Measurements from ENCODE around the gene CSTPP1.
"Not testable (repeated sequence)": the region's sequence is repeated elsewhere in the genome, so short reads cannot be mapped to it uniquely, and the experiment has no call there.

The CSTPP1 gene

DNA sequence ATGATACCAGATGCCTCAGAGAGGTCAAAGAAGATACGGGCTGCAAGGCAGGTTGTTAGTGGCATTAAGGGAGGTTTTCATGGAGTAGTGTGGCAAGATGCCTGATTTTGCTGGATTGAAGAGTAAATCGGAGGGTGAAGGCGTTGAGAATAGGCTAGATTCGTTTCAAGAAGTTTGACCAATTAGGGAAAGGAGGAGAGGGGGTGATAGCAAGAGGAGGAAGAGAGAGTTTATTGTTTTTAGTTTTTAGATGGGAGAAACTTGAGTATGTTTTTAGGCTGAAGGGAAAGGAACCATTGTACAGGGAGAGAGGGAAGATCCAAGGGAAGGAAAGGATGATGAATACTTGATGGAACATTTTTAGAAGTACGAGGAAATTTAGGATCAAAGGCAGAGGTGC lies 16.5 kb downstream of the CSTPP1 start:
- DNase-seq (ENCODE audit: low read depth) = no peak

DNA sequence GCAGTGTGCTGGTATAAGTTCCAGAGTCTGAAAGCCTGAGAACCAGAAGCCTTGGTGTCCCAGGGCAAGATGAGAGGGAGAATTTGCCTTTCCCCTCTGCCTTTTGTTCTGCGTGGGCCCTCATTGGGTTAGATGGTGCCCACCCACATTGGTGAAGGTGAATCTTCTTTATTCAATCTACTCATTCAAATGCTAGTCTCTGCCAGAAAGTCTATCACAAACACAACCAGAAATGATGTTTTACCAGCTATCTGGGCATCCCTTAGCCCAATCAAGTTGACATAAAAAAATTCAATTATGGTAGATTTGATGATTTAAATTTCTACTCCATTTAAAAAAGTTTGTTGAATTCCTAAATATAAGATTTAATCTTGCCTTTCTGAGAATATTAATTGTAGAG lies 22.2 kb downstream of the CSTPP1 start:
- DNase-seq (ENCODE audit: low read depth) = no peak

DNA sequence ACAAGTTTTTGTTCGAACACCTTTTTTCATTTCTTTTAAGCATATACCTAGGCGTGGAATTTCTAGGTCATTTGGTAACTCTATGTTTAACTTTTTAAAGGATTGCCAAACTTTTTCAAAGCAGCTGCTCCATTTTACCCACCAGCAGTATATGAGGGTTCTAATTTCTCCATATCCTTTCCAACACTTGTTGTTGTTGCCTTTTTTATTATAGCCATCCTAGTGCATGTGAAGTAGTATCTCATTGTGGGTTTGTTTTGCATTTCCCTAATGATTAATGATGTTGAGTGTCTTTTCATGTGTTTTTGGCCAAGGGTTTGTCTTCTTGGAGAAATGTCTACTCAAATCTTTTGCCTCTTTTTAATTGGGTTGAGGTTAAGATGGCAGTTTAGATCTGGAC lies 24.5 kb downstream of the CSTPP1 start:
- no peak for DNase-seq (ENCODE audit: low read depth)

DNA sequence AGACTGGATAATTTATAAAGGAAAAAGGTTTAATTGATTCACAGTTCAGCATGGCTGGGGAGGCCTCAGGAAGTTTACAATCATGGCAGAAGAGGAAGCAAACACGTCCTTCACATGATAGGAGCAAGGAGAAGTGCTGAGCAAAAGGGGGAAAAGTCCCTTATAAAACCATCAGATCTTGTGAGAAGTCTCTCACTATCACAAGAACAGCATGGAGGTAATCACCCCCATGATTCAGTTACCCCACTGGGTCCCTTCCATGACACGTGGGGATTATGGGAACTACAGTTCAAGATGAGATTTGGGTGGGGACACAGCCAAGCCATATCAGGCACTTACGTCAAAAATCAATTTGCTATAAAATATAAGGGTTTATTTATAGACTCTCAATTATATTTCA lies 25.3 kb downstream of the CSTPP1 start:
- DNase-seq (ENCODE audit: low read depth) = not testable (repeated sequence)

DNA sequence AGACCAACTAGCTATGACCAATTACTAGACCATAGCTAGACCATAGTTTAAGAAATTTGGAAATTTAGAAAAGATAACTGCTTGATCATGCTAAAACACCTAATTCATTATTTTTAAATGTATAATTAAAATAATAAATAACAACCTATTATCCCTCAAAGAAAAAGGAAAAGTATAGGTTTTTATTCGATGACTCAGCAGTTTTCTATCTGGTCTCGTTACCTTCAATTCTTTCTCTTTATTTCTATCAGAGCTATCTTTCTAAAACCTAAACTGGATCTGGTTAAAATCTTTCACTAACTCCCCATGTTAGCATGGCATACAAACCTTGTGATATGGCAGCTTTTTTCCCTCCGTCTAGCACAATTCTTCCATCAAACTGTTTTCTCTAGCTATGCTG lies 27.3 kb downstream of the CSTPP1 start:
- DNase-seq (ENCODE audit: low read depth) = no peak

DNA sequence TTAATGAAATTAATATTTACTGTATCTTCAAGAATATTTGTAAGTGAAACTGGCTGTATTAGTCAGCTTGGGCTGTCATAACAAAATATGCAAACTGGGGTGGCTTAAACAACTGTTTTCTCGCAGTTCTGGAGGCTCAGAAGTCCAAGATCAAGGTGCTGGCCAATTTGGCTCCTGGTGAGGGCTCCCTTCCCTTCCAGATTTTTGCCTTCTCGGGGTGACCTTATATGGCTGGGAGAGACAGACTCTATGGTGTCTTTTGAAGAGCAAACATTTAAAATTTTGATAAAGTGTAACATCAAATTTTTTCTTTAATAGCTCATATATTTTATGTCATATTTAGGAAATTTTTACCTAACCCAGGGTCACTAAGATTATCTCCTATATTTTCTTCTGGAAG lies 30.2 kb downstream of the CSTPP1 start:
- no peak for DNase-seq (ENCODE audit: low read depth)

DNA sequence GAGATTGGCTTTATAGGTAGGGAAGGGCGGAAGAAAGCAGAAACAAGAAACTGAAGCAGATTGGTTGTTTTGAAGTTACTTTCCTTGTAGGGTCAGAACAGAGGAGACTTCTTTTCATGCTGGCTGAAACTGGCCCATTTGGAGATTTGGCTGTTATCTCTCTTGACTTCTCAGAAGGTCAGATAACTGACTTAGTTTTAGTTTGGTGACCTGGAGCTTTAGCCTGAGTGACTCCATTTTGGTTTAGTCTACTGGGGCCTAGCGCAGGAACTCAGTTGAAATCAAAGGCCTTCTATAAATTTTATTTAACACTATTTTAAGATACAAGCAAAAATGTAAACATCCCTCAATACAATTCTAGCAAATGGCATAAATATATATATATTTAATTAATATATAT lies 31.4 kb downstream of the CSTPP1 start:
- no peak for DNase-seq (ENCODE audit: low read depth)

DNA sequence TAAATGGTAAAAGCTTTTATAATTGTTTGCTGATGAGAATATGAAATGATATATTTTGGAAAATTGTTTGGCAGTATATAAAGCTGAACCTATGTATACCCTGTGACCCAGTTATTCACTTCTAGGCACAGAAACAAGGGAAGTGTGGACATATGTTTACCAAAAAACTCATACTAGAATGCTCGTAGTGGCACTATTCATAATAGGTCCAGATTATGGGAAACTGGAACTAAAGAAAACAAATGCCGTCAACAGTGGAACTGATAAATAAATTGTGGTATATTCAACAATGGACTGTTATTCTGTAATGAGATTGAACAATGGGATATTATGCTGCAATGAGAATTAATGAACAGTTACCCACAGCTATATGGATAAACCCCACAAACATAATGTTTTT lies 32.8 kb downstream of the CSTPP1 start:
- no peak for DNase-seq (ENCODE audit: low read depth)

DNA sequence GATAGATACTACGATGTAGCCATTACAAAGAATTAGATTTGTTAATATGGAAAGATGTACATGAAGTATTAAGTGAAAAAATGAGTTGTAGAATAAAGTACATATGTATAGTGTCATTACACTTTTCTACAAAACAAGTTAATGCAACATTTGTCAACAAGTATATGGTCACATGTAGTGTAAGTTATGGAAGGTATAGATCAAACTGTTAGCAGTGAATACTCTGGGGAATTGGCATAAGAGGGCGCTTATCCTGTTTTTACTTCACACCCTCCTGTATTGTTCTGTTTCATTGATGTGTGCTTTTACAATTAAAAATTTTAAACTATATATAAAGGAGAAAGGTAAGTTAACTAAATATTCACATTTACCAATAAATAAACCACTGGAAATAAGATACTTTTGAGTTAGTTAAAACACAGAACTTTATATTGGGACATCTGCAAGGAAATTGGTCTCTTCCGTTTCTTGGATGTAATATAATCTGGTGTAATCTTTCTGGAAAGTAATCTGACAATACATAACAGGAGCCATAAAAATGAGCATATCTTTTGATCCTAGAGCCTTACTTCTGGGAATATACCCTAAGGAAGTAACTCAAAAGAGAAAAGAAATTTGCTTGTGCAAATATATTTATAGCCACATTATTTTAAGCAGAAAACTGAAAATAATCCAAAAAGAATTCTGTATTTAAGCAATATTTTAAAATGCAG lies 34.5 kb downstream of the CSTPP1 start:
- no peak for DNase-seq (ENCODE audit: low read depth)

DNA sequence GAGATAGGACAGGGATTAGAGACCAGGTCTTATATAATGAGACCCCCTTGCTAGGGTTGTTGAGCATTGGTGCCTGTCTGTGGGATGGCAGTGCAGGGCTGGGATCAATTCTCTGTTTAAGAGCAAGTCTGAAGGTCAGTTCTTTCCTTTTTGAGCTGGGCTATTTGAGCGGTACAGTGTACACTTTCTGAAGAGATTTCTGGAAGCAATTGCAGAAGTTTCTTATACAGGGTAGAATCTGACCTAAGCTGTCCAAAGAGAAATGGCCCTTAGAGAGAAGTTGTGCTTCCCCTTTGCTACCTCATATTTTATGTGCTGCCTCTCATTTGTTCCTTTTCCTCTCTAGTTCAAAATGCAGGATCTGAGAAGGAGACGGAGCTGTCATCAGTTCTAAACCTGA lies 35.8 kb downstream of the CSTPP1 start:
- no peak for DNase-seq (ENCODE audit: low read depth)

DNA sequence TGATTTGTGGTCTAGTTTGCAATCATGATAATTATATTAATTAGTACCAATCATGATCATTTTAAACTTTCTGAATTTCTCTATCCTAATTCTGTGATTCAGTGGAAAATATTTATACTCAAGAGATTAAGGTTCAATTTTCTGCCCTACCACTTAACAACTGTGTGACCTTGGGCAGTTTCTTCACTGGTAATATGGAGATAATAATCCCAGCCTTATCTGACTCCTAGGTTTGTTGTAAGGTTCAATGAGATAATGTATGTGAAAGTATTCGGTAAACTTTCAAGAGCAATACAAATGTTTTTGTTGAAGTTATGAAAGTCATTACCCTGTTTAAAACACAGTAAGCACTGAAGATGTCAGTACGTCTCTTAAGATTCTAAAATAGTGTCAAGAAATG lies 36.3 kb downstream of the CSTPP1 start:
- no peak for DNase-seq (ENCODE audit: low read depth)

DNA sequence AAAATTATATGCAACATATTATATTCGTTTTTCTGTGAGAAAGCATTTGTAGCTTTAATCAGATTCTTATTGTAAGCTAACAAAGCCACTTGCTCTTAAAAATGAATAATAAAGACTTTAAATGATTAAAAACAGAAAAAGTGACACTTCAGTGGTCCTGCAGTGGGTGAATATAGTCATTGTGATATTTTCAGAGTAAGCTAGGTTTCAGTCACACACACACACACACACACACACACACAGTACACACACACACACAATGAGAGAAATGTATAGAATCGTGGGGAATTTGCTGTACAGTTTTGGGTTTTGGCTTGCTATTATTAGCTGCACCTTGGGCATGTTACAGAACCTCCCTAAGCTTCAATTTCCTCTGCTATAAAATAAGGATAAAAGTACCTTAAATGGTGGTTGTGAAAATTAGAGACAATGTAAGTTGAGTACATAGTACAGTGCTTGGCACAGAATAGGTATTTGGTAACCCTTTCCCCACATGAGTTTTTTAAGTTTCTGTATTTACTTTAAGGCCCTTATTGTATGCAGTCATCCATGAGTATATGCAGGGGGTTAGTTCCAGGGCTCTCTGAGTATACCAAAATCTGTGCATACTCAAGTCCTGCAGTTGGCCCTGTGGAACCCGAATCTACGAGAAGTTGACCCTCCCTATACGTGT lies 39.8 kb downstream of the CSTPP1 start:
- DNase-seq (ENCODE audit: low read depth) = no peak

DNA sequence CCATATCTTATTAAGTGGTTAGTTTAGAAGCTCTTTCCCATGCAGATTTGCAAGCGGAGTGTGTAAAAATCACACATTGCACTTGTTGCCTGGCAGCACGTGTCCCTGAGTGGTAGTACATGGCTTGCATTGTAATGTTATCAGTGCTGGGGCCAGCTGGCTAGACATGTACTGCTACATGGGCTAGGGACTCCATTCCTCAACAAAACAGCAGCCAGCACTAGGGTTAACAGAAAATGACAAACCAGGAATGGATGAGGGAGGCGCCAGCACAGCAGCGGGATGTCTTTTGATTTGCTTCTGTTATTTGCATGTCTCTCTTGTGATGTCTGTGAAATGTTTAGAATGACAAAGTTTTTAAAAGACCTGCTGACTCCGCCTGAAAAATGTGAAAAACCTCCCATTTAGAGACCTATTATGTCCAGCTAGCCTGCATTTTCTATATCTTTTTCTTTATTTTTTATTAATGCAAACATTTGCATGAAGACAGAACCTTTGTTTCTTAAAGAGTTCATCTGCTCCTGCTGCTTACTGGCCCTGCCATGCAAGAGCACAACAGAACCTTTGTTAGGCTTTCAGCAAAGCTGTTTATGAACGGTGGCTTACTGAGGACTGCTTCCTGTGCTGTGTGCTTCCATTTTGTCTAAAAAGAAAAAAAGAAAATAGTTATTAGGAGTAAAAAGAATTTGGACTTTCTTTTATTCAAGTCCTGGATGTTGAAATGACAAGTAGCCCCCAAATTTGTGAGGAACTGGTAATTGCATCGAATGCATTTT lies 40.7 kb downstream of the CSTPP1 start:
- no peak for DNase-seq (ENCODE audit: low read depth)

DNA sequence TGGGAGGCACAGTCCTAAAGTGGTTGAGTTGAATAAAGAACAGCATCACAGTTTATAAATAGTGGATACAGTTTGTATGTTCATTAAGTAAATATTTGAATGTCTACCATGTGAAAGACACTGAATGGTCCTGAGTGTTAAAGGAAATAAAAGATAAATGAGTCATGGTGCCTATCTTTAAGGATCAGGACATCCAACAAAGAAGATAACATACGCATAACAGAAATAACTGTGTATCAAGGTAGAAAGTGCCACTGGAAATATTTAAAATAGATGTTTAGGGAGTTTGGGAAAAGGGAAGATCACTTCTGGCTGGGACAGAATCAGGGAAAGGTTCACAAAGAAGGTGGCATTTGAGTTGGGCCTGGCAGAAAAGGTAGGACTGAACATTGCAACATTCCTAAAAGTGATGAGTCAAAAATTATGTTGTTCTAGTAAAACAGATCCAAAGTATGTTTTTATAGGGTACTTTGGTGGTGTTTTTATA lies 41.5 kb downstream of the CSTPP1 start:
- no peak for DNase-seq (ENCODE audit: low read depth)

DNA sequence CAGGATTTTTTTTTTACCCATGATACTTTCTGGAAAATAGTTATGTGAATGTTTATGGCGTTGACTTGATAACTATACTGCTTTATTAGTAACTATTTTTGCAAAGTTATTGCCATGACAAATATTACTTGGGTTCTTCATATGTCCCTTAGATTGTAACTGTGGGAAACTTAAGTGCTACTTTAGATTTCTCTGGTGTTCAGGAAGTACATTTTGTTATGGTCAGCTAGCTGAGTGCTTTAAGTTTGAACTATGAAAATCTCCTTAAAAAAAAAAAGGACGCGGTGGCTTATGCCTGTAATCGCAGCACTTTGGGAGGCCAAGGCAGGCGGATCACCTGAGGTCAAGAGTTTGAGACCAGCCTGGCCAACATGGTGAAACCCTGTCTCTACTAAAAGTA lies 42.8 kb downstream of the CSTPP1 start:
- DNase-seq (ENCODE audit: low read depth) = no peak

DNA sequence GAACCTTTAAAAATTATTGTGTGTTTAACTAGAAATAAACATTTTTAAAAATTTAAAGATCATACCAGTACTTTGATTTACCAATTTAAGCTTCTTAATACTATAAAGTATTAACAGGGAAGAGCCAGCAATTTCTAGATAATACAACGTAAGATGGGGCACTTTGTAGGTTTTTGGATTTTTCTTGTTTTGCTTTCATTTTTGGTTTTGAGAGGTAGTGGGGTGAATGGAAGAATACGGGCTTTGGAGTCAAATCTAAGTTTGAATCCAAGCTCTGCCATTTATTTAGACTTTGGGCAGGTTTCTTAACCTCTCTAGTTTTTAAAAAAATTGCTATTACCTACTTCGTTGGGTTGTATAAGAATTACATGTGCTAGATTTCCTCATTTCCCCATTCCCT lies 44.9 kb downstream of the CSTPP1 start:
- no peak for DNase-seq (ENCODE audit: low read depth)

DNA sequence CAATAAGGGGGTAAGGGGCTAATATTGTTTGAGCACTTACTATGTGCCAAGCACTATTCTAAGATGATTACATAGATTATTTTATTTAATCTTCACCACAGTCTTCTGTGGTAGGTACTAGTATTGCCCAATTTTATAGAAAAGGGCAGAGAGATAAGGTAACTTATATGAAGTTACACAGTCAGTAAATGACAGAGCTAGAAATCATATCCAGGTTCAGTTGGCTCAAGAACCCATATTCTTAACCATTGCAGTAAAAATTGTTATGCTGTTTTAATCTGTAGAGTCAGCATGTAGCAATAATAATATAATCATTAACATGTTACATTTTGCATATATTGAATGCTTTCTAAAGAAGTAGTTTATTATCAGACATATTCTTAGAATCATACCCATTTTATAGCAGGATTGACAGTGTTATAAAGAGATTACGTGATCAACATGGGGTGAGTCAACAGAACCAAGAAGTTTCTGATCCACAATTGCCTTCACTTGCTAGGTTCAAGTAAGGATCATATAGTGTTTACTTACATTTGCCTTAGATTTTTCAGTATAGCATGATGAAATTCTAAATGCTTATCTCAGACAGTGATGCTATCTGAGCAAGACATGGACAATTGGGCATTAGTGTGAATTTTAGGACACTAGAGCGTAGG lies 46.4 kb downstream of the CSTPP1 start:
- no peak for DNase-seq (ENCODE audit: low read depth)

DNA sequence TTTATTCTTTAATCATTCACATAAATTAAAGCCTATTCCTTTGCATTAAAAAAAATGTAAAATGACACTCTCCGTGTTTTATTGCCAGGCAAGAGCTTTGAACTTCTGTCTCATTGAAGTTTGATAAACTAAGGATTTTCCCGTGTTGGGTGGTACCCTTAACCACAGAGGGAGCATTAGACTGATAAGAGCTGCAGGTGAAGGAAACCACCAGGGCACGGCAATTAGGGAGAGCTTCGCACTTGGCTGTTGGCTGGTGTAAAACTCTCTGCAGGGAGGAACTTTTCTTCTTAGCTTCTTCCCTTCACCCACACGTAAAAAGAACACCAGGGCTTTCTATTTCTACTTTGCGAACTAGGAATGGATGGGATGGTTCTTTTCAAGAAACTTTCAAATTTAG lies 47.0 kb downstream of the CSTPP1 start:
- DNase-seq (ENCODE audit: low read depth) = no peak

DNA sequence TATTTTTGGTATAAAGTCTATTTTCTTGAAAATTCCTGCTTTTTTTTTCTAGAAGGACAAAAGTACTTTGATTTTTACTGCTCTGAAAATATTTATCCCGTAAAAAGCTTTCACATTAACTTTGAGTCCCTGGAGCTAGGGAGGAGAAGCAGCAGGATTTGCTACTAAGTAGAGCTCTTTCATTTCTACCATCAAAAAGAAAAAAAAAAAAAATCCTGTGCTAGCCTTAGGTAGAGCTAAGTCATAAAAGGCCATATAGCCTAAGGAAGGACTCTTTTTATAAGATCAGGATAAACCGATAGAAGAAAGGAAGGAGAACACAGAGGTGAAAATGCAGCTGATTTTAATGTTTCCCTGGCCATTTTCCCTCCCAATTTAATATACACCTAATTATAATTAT lies 48.0 kb downstream of the CSTPP1 start:
- DNase-seq (ENCODE audit: low read depth) = no peak

DNA sequence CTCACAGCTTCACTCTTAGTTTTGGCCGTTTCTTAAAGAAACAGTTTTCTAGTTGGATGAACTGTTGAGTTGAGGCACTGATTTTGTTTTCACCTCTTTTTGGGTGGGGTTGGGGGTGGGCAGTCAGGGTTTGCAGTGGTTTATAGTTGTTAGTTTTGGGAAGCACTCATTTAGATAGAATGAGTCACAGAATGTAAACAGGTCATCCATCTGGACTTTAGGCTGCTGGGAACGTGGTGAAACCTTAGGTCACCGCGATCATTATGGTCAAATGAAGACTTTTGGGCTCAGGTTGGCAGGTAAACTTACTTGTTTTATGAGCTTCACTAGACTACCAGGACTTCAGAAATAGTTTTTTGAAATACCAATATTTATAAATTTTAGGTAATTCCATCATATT lies 48.4 kb downstream of the CSTPP1 start:
- DNase-seq (ENCODE audit: low read depth) = no peak

DNA sequence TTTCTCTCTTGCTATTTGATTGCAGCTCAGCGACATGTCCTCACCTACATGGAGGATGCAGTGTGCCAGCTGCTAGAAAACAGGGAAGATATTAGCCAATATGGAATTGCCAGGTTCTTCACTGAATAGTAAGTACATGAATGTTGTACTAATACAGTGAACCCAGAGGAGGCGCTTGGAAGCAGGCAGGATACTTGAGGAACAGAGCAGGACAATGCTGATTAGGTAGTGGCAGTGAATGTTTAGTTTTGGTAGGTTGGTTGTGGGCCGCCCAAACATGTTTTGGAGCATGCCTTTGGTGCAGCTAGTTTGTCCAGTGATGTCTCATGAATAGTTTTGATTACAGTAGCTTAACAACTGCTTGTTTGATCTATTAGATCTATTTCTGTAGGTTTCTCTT lies 50.6 kb downstream of the CSTPP1 start:
- no peak for DNase-seq (ENCODE audit: low read depth)

DNA sequence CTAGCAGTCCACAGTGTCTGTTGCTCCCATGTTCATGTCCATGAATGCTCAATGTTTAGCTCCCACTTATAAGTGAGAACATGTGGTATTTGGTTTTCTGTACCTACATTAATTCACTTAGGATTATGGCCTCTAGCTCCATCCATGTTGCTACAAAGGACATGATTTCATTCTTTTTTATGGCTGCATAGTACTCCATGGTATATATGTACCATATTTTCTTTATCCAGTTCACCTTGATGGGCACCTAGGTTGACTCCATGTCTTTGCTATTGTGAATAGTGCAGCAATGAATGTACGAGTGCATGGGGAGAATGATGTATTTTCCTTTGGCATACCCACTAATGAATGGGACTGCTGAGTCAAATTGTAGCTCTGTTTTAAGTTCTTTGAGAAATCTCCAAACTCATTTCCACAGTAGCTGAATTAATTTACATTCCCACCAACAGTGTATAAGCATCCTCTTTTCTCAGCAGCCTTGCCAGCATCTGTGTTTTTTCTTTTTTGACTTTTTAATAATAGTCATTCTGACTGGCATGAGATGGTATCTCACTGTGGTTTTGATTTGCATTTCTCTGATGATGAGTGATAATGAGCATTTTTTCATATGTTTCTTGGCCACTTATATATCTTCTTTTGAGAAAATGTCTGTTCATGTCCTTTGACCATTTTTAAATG lies 53.4 kb downstream of the CSTPP1 start:
- DNase-seq (ENCODE audit: low read depth) = not testable (repeated sequence)

Data from activated gamma-delta T cell treated with anti-CD3 and anti-CD28 coated beads, Interleukin-2, amount 50 U/mL, for 16 hours (primary cell).